ENCODE measurements around the gene ATAT1. TPM values are rescaled to one million over a fixed set of nuclear protein-coding genes. Genes with fewer than 3 reads are reported as not detected.

Gene ATAT1
- total and polyA plus RNA-seq, 2 of the 13 experiments (the other 11 are each of a cell fraction or from before 2014, with no cell fraction given), result 9.2 to 23.6 TPM

GRCh38 chr6:30654798-30655742 is 28.4 kb downstream of the ATAT1 start (continued):
- peak; percentile 91 for TF ChIP-seq ARNTL (CRISPR knock-in tag; IDR thresholded peaks at IDR 0.05)
- peak; percentile 99 for TF ChIP-seq HDAC2 (CRISPR knock-in tag; IDR thresholded peaks at IDR 0.05)
- TF ChIP-seq ZNF281 (CRISPR knock-in tag; IDR thresholded peaks at IDR 0.05; ENCODE audit: borderline replicate concordance), result no peak; the same call in 1 of the 2 replicates
- peak; percentile 71; the same call in 1 of the 2 replicates for TF ChIP-seq GMEB1 (CRISPR knock-in tag; IDR thresholded peaks at IDR 0.05; ENCODE audit: borderline replicate concordance)
- peak; percentile 35; the same call in 1 of the 2 replicates for TF ChIP-seq SP4 (CRISPR knock-in tag; IDR thresholded peaks at IDR 0.05)
- TF ChIP-seq HNF1B (CRISPR knock-in tag; IDR thresholded peaks at IDR 0.05), result peak; percentile 99
- no peak for TF ChIP-seq ZNF33A (CRISPR knock-in tag; IDR thresholded peaks at IDR 0.05; ENCODE audit: borderline replicate concordance)
- TF ChIP-seq CSRNP1 (CRISPR knock-in tag; IDR thresholded peaks at IDR 0.05), result peak; percentile 69; the same call in 1 of the 2 replicates
- no peak for TF ChIP-seq SATB2 (CRISPR knock-in tag; IDR thresholded peaks at IDR 0.05)
- TF ChIP-seq ZNF841 (CRISPR knock-in tag; IDR thresholded peaks at IDR 0.05; ENCODE audit: borderline replicate concordance), result no peak
- TF ChIP-seq ATF7-NPFF (CRISPR knock-in tag; IDR thresholded peaks at IDR 0.05; ENCODE audit: low read depth), result 0 out of 2 replicates have a peak, but pooled peaks have one; percentile 52
- TF ChIP-seq TFE3 (CRISPR knock-in tag; IDR thresholded peaks at IDR 0.05), result peak; percentile 19; the same call in 1 of the 2 replicates
- TF ChIP-seq ZMAT3 (CRISPR knock-in tag; conservative IDR thresholded peaks at IDR 0.05), result peak; percentile 90
- peak; percentile 86 for TF ChIP-seq THAP11 (CRISPR knock-in tag; IDR thresholded peaks at IDR 0.05)
- TF ChIP-seq ZNF501 (CRISPR knock-in tag; IDR thresholded peaks at IDR 0.05), result peak; percentile 97
- TF ChIP-seq HNRNPL (IDR thresholded peaks at IDR 0.05; ENCODE audit: low read depth, low read length), result no peak
- no peak for TF ChIP-seq NFIB (CRISPR knock-in tag; IDR thresholded peaks at IDR 0.05; ENCODE audit: borderline replicate concordance)
- TF ChIP-seq EZH2 (conservative IDR thresholded peaks at IDR 0.05; ENCODE audit: low read depth, low read length), result no peak
